HepG2 (cell line): Measurements from ENCODE around the gene ENTHD1.

Experiments
- POLR2A ChIP-seq, 2 experiments: IDR thresholded peaks; 2 replicates each; pipeline ENCODE4 v1.6.1; 2011; ENCODE audit warnings: low read depth in 2 of 2, low read length in 2 of 2, mild to moderate bottlenecking in 1 of 2, moderate library complexity in 1 of 2; ENCODE audit not compliant: insufficient read depth in 1 of 2
- ZNF766 ChIP-seq: sonication (generic); formaldehyde crosslinking; IDR thresholded peaks from 2 replicates; pipeline ENCODE4 v1.5.0; 2020; ENCODE audit warnings: missing genetic modification reagents, borderline replicate concordance

- TF ChIP-seq POLR2A (IDR thresholded peaks at IDR 0.05; ENCODE audit: insufficient read depth in 1 of 2, low read depth in 2 of 2, low read length in 2 of 2) (no peak), ZNF766 (no peak)
These were observed 186.2 kb downstream of the ENTHD1 start for GRCh38 chr22:39707351-39707750.
